Measurements from ENCODE around the gene OTUD6A.

DNA sequence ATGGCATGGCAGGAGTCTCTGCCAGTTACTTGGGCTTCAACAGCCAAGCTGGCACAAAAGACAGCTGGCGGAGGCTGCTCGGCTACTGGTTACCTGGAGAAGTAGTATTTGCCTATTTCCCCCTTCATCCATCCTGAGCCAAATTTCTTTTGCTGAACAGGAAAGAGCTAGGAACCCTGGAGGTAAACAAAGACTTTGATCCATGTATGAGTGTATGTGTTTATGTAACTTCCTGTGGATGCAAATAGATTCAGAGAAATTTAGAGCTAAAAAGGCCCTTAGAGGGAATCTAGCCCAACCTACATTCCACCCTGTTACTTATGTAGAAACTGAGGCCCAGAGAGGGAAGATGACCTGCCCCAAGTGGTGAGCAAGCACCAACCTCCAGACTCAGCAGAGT is 23.7 kb upstream of the OTUD6A start:
- TF ChIP-seq CTCF (conservative IDR thresholded peaks at IDR 0.05 in 1 of 2, IDR thresholded peaks at IDR 0.05 in 1 of 2; ENCODE audit: low read depth in 1 of 2, low read length in 2 of 2) (no peak), EZH2 (IDR thresholded peaks at IDR 0.05; ENCODE audit: low read length, missing control alignments) (no peak)

Measured in fibroblast of lung (primary cell).